Activated CD8-positive, alpha-beta memory T cell treated with anti-CD3 and anti-CD28 coated beads for 36 hours (primary cell): ENCODE data around the gene CLDN18. TPM values are rescaled to one million over a fixed set of nuclear protein-coding genes. Genes with fewer than 3 reads are reported as not detected.

ENCODE experiments used
- CTCF ChIA-PET: fragments of 350-600 bp; sonication (Branson Sonifier 250); formaldehyde crosslinking; loops from one replicate; lab custom pipeline; 2021; ENCODE audit warnings: antibody characterized with exemption; lab: Charles Lee
- POLR2A ChIA-PET: fragments of 350-600 bp; sonication (Branson Sonifier 250); formaldehyde crosslinking; loops from one replicate; lab custom pipeline; 2021; ENCODE audit warnings: antibody characterized with exemption; lab: Charles Lee
- total RNA-seq, 2 experiments: library from RNA; stranded (reverse); gene quantifications; one replicate each; pipeline ENCODE4 v1.2.3, GENCODE V29; 2021

Gene CLDN18
- total RNA-seq, result not detected

DNA sequence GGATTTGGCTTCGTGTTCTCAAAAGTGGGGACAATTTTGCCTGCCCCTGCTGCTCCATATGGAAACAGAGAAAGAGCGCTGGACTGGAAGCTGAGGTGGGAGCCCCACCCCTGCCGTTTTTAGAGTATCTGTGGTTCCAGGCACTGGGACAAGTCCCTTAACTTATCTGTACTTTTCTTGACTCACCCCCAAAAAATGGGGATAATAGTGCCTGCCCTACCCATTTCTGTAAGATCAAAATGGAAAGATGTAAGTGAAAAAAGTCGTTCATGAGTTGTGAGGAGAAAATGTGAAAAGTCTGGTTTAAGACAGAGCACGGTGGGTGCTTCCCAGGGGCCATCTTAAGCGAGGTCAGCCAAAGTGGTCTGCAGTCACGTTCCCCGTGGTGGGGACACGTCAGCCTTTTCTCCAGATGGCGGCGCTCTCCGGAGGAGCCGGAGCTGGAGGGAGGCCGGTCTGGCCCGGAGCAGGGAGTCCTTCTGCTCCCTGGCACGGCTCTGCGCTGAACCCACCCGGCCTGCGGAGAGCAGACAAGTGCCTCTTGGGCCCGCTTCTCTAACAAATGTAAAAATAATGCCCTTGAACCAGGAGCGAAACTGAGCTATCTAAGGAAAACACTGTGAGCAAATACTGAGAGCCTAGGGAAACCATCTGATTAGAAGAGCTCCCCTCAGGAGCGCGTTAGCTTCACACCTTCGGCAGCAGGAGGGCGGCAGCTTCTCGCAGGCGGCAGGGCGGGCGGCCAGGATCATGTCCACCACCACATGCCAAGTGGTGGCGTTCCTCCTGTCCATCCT lies at the start of gene CLDN18:
CLDN18 (plus strand) TSS at position 690 of the 797 bp plus-strand sequence; CDS start at position 751, 61 bp downstream.
- CTCF ChIA-PET, result no interaction called here
- POLR2A ChIA-PET, result no interaction called here

GRCh38 chr3:137962251-137962650 lies 47.7 kb upstream of the CLDN18 start:
- POLR2A ChIA-PET, result no interaction called here
- CTCF ChIA-PET, result no interaction called here

DNA sequence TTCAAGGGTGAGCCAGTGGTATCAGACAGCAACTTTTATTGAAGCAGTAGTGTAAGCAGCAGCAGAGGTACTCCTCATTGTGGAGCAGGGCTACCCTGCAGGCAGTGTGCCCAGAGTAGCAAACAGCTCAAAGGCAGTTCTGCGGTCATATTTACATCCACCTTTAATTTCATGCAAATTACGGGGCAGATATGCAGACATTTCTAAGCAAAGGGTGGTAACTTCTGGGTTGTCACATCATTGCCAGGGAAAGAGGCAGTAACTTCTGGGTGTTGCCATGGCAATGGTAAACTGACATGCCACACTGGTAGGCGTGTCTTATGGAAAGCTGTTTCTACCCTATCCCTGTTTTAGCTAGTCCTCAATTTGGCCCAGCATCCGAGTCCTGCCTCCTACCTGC lies 46.5 kb upstream of the CLDN18 start:
- ChIA-PET CTCF (no interaction called here), POLR2A (no interaction called here)

GRCh38 chr3:137970914-137971831 lies 38.8 kb upstream of the CLDN18 start:
- ChIA-PET POLR2A (no interaction called here), CTCF (no interaction called here)

GRCh38 chr3:137972396-137972795 lies 37.6 kb upstream of the CLDN18 start:
- POLR2A ChIA-PET, result no interaction called here
- CTCF ChIA-PET, result no interaction called here

DNA sequence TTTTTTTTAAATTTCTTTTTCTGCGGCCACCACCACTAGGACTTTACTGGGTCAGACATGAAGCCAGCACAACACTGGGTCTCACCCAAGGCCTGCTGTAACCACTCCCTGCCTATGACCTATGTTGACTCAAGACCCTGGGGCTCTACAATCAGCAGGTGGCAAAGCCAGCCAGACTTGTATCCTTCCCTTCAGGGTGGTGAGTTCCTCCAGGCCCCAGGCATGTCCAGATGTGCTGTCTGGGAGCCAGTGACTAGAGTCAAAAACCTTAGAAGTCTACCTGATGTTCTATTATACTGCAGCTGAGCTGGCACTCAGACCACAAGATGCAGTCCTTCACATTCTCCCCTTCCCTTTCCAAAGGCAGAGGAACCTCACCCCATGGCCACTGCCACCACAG lies 31.6 kb upstream of the CLDN18 start:
- CTCF ChIA-PET, result no interaction called here

DNA sequence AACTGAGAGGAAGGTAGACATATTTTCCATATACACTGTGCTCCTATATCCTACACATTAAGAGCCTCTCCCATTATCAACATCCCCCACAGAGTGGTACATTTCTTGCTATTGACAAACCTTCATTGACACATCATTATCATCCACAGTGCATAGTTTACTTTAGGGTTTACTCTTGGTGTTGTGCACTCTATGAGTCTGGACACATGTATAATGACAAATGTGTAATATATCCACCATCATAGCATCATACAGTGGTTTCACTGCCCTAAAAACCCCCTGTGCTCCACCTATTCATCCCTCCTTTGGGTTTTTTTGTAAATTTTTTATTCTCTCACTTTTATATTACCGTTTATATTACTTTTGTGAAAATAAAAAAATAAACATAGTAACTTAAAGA lies 22.2 kb upstream of the CLDN18 start:
- ChIA-PET POLR2A (no interaction called here), CTCF (interaction anchor here (1.1 kb wide), 1 partner anchor 19 kb away, joined by 3 read pairs; no protein-coding TSS in a partner anchor)

More for the DNA sequence above, 31.6 kb upstream of the CLDN18 start:
- POLR2A ChIA-PET, result no interaction called here

DNA sequence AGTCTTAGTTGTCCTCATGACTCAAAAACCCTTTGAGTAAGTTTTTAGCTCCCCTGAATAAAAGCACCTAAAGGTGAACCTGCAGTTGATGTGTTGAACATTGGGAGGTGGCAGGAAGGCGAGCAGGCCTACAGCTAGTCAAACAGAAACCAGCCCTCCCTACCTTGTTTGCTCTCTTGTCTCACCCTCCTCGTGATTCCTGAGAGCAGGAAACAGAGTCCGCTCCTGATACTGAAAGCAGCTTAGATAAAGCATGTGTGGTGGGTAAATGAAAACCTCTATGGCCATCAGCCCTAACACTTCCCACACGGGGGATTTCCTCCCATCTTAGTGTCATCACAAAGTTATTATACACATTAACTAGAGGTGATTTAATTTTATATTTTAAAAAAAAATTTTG lies 21.8 kb upstream of the CLDN18 start:
- CTCF ChIA-PET, result interaction anchor here (1.1 kb wide), 1 partner anchor 18 kb away, joined by 3 read pairs; no protein-coding TSS in a partner anchor
- POLR2A ChIA-PET, result no interaction called here

DNA sequence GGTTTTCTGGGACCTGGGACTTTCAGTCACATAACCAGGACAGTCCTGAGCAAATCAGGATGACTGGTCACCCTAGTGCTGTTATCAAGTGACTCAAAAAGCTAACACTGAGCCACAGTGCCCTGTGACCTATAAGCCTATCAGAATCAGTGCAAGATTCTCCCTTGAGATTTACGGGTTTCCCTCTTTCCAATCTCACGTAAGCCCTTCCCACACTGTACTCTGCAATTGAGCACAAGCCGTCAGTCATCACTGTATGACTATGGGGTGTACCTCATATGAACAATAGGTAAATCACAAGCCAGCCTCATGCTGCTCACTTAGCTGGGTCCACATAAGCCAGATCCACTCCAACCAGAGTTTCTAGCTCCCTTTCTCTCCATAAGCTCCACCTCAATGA lies 21.0 kb upstream of the CLDN18 start:
- CTCF ChIA-PET, result no interaction called here
- POLR2A ChIA-PET, result no interaction called here

DNA sequence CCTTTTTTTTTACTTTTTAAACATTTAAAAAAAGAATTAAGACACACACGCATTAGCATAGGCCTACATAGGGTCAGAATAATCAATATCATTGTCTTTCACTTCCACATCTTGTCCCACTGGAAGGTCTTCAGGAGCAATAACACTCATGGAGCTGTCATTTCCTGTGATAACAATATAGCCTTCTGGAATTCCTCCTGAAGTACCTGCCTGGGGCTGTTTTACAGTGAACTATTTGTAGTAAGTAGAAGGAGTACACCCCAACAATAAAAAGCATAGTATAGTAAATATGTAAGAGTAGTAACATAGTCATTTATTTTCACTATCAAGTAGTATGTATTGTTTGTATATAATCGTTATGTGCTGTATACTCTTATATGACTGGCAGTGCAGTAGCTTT lies 19.5 kb upstream of the CLDN18 start:
- CTCF ChIA-PET, result no interaction called here
- POLR2A ChIA-PET, result no interaction called here

GRCh38 chr3:137992592-137992991 lies 17.4 kb upstream of the CLDN18 start:
- ChIA-PET POLR2A (no interaction called here), CTCF (no interaction called here)

- ChIA-PET POLR2A (no interaction called here), CTCF (no interaction called here)
Measured at GRCh38 chr3:137998121-137999042, 11.6 kb upstream of the CLDN18 start.

DNA sequence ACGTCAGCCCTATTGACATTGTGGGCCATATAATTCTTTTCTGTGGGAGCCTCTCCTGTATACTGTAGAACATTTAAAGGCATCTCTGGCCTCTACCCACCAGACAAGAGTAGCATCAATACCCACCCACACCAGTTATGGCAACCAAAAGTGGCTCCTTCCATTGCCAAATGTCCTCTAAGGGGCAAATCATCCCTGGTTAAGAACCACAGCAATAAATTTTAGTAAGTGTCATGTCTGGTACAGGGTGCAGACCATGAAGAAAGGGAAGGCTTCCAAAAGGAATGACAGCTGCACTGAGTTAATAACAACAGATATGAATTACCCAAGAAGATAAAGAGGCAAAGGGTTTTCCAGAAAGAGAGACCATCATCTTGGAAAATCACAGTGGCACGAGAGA lies 6.9 kb upstream of the CLDN18 start:
- POLR2A ChIA-PET, result no interaction called here
- CTCF ChIA-PET, result no interaction called here

DNA sequence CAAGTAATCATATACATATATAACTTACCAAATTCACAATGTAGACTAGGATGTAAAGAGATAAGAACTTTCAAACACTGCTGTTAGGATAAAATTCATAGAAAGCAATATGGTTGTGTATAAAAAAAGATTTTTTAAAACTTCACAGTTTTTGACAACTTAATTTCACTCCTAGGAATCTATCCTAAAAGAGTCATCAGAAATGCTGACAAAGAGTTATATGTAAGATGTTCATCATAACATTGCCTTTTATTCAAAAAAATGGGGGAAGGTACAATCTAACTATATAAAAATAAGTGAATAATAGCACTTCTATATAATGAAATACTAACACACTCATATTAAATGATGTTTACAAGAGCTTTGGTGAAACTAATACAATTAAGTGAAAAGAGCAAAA lies 4.3 kb upstream of the CLDN18 start:
- ChIA-PET CTCF (interaction anchor here (1.1 kb wide), 1 partner anchor 17 kb away, joined by 3 read pairs; no protein-coding TSS in a partner anchor), POLR2A (no interaction called here)

- CTCF ChIA-PET, result no interaction called here
Measured at GRCh38 chr3:138007898-138008297, 2.1 kb upstream of the CLDN18 start.

GRCh38 chr3:138010273-138010590 lies 267 bp downstream of the CLDN18 start:
- ChIA-PET POLR2A (no interaction called here), CTCF (no interaction called here)

More at GRCh38 chr3:138007898-138008297, 2.1 kb upstream of the CLDN18 start:
- POLR2A ChIA-PET, result no interaction called here

DNA sequence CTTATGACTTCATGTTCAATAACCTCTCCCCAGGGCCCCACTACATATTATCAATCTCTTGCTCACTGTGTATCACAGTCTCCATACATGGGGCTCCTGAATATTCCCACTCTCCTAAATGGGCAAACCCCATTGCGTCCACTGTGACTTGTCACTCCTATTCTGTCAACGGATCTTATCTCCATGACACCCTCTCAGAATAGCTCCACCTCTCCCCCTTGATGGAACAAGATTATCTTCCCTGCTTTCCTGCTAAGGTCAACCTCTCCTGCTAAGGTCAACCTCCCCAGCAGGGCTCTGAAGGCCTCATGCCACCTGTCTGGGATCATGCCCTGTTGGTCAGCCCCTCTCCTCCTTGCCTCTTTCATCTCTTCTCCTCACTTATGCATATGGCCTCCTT lies 1.8 kb downstream of the CLDN18 start:
- ChIA-PET POLR2A (no interaction called here), CTCF (no interaction called here)

DNA sequence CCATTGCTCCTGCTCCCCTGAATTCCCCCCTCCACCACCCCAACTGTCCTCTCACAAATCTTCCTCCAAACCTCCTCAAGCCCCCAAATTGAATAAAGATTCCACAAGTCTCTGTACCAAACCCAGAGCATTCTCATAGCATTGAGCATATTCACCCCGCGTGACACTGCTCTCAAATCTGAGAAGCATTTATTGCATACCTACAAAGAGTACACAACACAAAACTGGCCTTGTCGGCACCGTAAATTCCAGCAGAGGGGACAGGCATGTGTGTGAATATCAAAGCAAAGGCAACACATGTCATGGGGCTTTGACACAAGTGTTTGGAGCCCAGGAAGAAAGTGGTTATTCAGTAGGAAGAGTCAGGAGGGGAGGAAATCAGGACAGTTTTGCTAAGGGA lies 2.6 kb downstream of the CLDN18 start:
- POLR2A ChIA-PET, result no interaction called here
- CTCF ChIA-PET, result no interaction called here

DNA sequence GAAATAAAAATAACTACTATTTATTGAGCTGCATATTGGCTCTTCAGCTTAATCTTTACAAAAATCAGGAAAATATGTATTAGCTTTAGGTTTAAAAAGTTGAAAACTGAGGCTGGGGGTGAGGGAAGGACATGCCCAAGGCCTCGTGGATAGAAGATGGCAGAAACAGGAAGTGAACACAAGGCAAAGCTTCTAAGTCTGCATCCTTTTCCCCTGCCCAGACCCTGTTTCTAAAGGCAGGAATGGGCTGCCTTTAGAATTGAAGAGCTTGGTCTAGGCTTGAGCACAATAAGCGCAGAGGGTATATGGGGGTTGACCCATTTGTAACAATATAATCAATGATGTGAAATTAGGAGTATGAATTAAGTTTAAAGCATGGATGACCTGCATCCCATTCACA lies 6.1 kb downstream of the CLDN18 start:
- ChIA-PET CTCF (no interaction called here), POLR2A (no interaction called here)
